Neural progenitor cell (in vitro differentiated cells): ENCODE data around the gene WDR27.

Experiments used
- EZH2 ChIP-seq: fragments of 200-600 bp; sonication (generic); IDR thresholded peaks from 2 replicates; pipeline ENCODE4 v1.6.1; 2017; ENCODE audit warnings: antibody characterized with exemption, mild to moderate bottlenecking, moderate library complexity
- EZH2phosphoT487 ChIP-seq: fragments of 200-600 bp; sonication (generic); IDR thresholded peaks from 2 replicates; pipeline ENCODE4 v1.6.1; 2017; ENCODE audit warnings: antibody characterized with exemption
- TF ChIP-seq, protein P1 (sequence below): fragments of 200-600 bp; sonication (generic); IDR thresholded peaks from 2 replicates; pipeline ENCODE4 v1.5.1; 2017; ENCODE audit warnings: antibody characterized with exemption, mild to moderate bottlenecking

DNA sequence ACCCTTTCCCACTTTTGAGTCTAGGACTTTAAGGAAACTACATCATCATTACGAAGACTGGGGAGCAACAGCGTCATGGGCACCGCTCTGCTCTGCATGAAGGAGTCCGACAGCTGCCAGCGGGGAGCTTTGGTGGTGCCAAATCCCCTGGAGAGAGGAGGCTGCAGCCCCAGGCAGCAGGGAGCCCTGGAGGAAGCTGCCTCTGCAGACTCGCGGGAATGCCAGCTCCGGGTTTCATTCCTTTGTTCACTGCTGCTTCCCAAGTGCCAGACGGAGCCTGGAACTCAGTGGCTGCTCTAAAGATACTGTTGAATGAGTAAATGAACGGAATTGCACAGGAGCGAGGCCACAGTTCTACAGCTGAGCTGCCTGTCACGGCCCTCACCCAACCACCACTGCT is 251.7 kb downstream of the WDR27 start:
- TF ChIP-seq EZH2phosphoT487 (no peak), EZH2 (no peak)
- TF ChIP-seq, protein P1, sequence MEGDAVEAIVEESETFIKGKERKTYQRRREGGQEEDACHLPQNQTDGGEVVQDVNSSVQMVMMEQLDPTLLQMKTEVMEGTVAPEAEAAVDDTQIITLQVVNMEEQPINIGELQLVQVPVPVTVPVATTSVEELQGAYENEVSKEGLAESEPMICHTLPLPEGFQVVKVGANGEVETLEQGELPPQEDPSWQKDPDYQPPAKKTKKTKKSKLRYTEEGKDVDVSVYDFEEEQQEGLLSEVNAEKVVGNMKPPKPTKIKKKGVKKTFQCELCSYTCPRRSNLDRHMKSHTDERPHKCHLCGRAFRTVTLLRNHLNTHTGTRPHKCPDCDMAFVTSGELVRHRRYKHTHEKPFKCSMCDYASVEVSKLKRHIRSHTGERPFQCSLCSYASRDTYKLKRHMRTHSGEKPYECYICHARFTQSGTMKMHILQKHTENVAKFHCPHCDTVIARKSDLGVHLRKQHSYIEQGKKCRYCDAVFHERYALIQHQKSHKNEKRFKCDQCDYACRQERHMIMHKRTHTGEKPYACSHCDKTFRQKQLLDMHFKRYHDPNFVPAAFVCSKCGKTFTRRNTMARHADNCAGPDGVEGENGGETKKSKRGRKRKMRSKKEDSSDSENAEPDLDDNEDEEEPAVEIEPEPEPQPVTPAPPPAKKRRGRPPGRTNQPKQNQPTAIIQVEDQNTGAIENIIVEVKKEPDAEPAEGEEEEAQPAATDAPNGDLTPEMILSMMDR: no peak
